Parathyroid adenoma (tissue), 2 donors: ENCODE data around the gene COMT.

Experiments
- H2AFZ ChIP-seq: fragments of 300-600 bp; sonication (generic); one replicate; pipeline ENCODE4 v1.7.0; 2017; ENCODE audit warnings: antibody characterized with exemption, mild to moderate bottlenecking
- H3K27ac ChIP-seq: fragments of 300-600 bp; sonication (generic); one replicate; pipeline ENCODE4 v1.7.0; 2017
- H3K27me3 ChIP-seq: fragments of 300-600 bp; sonication (generic); one replicate; pipeline ENCODE4 v1.7.0; 2017; ENCODE audit warnings: low read length; ENCODE audit not compliant: control insufficient read depth, insufficient read depth
- H3K36me3 ChIP-seq: fragments of 300-600 bp; sonication (generic); one replicate; pipeline ENCODE4 v1.7.0; 2017; ENCODE audit warnings: low read length; ENCODE audit not compliant: control insufficient read depth, insufficient read depth
- H3K4me1 ChIP-seq: fragments of 300-600 bp; sonication (generic); one replicate; pipeline ENCODE4 v1.7.0; 2017; ENCODE audit warnings: control low read depth
- H3K4me2 ChIP-seq: fragments of 300-600 bp; sonication (generic); one replicate; pipeline ENCODE4 v1.7.0; 2017; ENCODE audit warnings: low read length
- H3K4me3 ChIP-seq: fragments of 300-600 bp; sonication (generic); one replicate; pipeline ENCODE4 v1.7.0; 2017; ENCODE audit warnings: low read depth, low read length
- H3K79me2 ChIP-seq: fragments of 300-600 bp; sonication (generic); one replicate; pipeline ENCODE4 v1.7.0; 2017; ENCODE audit warnings: control low read depth
- H3K9ac ChIP-seq: fragments of 300-600 bp; sonication (generic); one replicate; pipeline ENCODE4 v1.7.0; 2017; ENCODE audit warnings: mild to moderate bottlenecking
- H3K9me3 ChIP-seq: fragments of 300-600 bp; sonication (generic); one replicate; pipeline ENCODE4 v1.7.0; 2017; ENCODE audit warnings: low read length; ENCODE audit not compliant: control insufficient read depth
- TF ChIP-seq, protein P1 (sequence below): fragments of 300-600 bp; sonication (generic); IDR thresholded peaks from one replicate; pipeline ENCODE4 v1.7.0; 2017; ENCODE audit warnings: antibody characterized with exemption, mild to moderate bottlenecking
- donor health status: primary hyperparathyroidism.

COMT gene

DNA sequence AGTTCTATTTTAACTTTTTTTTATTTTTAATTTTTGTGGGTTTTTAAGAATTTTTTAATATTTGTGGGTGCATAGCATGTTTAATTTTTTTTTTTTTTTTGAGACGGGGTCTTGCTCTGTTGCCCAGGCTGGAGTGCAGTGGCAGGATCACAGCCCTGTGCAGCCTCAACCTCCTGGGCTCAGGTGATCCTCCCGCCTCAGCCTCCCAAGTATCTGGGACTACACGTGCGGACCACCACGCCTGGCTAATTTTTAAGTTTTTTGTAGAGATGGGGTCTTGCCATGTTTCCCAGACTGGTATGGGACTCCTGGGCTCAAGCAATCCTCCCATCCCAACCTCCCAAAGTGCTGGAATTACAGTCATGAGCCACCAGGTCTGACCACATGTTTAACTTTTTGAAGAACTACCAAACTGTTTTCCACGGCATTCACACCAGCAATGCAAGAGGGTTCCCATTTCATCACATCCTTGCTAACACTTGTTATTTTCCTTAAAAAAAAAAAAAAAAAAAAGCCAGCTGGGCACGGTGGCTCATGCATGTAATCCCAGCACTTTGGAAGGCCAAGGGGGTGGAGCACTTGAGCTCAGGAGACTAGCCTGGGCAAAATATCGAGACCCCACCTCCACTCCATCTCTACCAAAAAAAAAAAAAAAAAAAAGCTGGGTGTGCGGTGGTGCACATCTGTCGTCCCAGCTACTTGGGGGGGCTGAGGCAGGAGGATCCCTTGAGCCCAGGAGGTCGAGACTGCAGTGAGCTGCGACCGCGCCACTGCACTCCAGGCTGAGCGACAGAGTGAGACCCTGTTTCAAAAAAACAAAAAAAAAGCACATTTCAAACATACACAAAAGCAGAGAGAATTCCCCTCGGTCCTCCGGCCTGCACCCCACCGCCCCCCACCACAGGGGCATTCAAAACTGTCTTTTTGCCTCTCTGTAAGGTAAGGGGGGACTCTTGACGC, 16.8 kb downstream of the COMT start:
- Histone ChIP-seq H3K9me3 (no peaks in the 10 kb centered on the region), H3K79me2 (no peaks in the 10 kb centered on the region), H3K36me3 (no peaks in the 10 kb centered on the region), H3K27ac (no peak overlapping the region), H3K27me3 (no peaks in the 10 kb centered on the region), H3K4me3 (peak overlapping the region; percentile 12), H3K9ac (no peak overlapping the region), H2AFZ (peak overlapping the region; percentile 51), H3K4me1 (peaks cover 4% of the 10 kb centered on the region), H3K4me2 (peak overlapping the region; percentile 61)
- TF ChIP-seq, protein P1, sequence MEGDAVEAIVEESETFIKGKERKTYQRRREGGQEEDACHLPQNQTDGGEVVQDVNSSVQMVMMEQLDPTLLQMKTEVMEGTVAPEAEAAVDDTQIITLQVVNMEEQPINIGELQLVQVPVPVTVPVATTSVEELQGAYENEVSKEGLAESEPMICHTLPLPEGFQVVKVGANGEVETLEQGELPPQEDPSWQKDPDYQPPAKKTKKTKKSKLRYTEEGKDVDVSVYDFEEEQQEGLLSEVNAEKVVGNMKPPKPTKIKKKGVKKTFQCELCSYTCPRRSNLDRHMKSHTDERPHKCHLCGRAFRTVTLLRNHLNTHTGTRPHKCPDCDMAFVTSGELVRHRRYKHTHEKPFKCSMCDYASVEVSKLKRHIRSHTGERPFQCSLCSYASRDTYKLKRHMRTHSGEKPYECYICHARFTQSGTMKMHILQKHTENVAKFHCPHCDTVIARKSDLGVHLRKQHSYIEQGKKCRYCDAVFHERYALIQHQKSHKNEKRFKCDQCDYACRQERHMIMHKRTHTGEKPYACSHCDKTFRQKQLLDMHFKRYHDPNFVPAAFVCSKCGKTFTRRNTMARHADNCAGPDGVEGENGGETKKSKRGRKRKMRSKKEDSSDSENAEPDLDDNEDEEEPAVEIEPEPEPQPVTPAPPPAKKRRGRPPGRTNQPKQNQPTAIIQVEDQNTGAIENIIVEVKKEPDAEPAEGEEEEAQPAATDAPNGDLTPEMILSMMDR: no peak

DNA sequence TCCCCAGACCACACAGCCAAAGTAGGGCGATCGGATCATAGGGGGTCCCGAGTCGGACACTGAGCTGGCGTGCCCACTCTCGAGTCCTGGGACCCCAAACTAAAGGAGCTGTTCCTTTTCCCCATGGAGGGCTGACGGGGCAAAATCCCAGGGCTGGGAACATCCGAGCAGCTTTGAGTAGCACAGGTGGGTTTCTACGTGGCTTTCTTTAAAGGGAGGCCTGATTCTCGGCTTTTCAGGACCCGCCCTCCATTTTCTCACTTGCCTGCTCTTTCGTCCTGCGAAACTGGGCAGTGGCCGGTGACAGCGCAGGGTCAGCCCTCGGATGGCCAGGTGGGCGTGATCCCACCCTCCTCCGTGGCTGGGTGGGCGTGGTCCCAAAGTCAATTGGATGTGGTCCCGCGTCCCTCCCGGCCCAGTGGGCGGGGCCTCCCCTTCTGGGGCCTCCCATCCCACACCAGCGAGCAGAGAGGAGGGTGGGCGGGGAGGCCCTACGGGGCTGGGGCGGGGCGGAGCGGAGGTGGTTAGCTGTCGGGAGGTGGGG, 17.5 kb downstream of the COMT start:
- Histone ChIP-seq H3K27ac (no peak overlapping the region), H3K9ac (no peak overlapping the region), H3K36me3 (no peaks in the 10 kb centered on the region), H3K4me2 (peak overlapping the region; percentile 61), H3K9me3 (no peaks in the 10 kb centered on the region), H3K27me3 (no peaks in the 10 kb centered on the region), H2AFZ (peak overlapping the region; percentile 51), H3K4me1 (peaks cover 4% of the 10 kb centered on the region), H3K79me2 (no peaks in the 10 kb centered on the region), H3K4me3 (peak overlapping the region; percentile 12)
- TF ChIP-seq, protein P1: no peak

DNA sequence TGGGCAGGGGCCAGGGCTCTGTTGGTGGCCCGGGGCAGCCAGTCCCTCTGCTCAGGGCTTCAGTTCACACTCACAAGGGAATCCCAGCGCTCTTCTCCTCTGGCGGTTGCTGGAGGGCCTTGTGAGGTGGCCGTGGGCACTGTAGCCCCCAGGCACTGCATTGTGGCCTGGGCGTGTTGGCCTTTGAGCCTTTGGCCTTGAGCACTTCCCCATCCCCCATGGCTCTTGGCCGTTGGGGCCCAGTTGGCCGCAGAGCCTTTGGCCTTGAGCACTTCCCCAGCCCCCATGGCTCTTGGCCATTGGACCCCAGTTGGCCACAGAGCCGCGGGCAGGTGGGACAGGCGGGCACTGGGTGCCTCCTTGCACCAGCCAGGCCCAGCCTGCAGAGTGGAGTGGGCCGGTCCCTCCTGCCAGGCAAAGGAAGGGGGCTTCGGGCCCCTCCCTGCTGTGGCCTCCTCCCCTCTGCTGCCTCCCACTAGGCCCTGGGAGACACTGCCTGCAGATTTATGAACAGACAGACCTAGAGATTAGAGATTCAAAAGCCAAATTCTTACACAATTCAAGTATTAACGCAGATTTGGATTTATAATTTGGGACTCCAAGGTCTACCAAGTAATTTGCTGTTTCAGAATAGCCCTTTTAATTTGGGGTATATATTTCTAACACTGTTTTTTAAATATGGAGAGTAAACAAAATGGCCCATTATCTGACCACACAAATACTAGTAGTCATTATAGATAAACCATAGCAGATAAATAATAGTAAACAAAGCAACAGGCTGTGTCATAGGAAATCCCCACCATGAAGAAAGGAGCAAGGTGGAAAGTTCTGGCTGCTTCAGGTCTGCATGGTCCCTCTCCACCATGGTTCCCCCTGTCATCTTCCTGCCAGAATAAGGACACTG, 18.3 kb downstream of the COMT start:
- Histone ChIP-seq H3K4me1 (peaks cover 4% of the 10 kb centered on the region), H3K9me3 (no peaks in the 10 kb centered on the region), H3K4me3 (no peak overlapping the region), H2AFZ (peak overlapping the region; percentile 51), H3K9ac (no peak overlapping the region), H3K4me2 (peak overlapping the region; percentile 61), H3K27me3 (no peaks in the 10 kb centered on the region), H3K79me2 (no peaks in the 10 kb centered on the region), H3K36me3 (no peaks in the 10 kb centered on the region), H3K27ac (no peak overlapping the region)
- TF ChIP-seq, protein P1: no peak

DNA sequence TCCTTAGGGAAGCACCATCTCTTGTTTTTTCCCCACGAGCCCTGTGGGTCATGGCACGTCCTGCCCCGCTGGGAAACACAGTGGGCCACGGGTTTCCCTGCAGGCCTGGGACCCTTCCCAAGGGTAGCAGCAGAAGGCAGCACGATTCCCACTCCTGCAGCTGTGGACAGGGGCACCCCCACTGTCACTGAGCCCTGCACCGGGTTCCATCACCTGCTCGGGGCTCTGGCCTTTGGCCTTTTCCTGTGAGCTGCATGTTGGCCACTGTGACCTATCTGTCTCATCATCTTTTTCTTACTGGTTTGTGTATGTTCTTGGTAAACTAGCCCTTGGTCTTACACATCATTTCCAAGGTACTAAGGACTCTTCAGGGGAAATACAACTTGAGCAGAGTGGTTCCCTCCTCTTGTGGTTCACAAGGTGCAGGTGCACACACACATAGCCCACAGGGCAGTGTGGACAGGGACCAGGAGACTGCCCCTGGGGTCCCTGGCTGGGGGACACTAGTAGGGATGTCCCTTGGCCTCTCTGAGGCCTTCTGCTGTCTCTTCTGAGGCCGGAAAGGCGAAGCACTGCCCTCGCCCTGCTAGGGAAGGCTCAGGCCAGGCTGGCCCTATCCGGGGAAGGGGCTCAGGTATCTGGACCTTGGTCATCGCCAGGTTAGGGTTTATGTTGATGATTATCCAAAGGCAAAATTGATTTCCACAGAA, 19.1 kb downstream of the COMT start:
- Histone ChIP-seq H3K4me1 (peaks cover 4% of the 10 kb centered on the region), H3K9me3 (no peaks in the 10 kb centered on the region), H3K4me2 (no peak overlapping the region), H3K27me3 (no peaks in the 10 kb centered on the region), H2AFZ (no peak overlapping the region), H3K4me3 (no peak overlapping the region), H3K9ac (no peak overlapping the region), H3K27ac (no peak overlapping the region), H3K79me2 (no peaks in the 10 kb centered on the region), H3K36me3 (no peaks in the 10 kb centered on the region)
- TF ChIP-seq, protein P1: no peak
